NCI-H2029 treated with DMSO at 0.1 percent for 48 hours (cell line): Measurements from ENCODE around the gene COL13A1.

ENCODE experiments used
- DNase-seq: peaks from one replicate; lab custom pipeline; 2025; lab: John Stamatoyannopoulos, UW

The COL13A1 gene

DNA sequence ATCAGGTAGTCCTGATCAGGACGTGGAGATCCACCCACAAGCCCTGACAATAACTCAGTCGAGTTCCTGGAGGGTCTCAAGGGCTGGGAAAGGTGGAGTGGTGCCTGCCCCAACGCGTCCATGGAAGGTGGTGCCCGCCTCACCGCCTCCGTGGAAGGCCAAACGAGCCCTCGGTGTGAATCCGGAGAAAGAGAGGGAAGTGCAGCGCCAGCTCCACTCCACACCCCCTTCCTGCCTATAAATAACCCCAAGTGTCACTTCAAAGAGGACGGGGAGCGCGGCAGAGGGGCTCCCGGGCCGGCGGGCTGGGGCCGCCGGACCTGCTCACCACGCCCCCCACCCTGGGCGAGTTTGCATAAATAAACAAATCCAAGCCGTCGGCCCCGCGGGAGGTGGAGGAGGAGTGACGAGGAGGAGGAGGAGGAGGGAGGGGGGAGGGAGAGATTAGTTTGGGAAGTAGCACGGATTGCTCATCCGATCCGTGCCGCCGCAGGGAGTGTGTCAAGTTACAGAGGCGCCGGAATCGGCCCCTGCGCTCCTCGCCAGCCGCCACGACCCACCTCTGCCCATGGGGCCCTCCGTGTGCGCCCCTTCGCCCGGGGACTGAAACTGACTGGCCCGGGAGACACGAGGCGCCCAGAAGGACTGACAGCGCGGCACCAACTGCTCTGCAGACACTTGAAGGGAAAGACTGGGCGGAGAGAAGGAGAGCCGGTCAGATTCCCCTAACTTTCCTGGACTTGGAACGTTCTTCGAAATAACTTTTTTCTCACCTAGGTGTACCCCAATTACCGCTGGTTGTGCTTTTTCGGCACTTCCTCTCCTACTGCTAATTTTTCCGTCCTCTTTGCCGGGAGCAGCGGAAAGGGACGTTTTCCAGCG lies at the start of gene COL13A1:
Gene COL13A1 (plus strand): TSS at position 473 of the 882 bp plus-strand sequence. CDS start 518 bp downstream, outside the sequence.
- no peak for DNase-seq

DNA sequence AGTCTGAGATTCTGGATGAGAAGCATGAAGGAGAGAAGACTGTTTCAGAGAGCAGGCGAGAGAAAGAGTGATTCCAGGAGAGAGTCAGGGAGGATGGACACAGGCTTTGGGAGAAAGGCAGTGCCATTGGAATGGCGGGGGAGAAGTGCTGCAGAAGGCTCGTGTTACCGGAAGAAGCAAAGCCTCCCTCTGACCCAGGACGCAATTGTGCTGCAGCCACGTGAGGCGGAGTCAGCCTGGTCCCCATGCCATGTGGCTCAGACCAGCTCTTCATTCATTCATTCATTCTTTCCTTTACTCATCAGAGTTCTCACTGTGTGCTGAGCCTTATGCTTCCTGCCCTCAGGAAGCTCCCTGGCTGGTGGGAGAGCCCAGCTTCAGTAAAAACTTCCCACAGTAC lies 49.2 kb upstream of the COL13A1 start:
- DNase-seq, result no peak

- no peak for DNase-seq
Observed at GRCh38 chr10:69756279-69756678, 45.4 kb upstream of the COL13A1 start.

GRCh38 chr10:69757206-69757552 lies 44.5 kb upstream of the COL13A1 start:
- DNase-seq, result no peak

- DNase-seq, result peak; percentile 19
Observed at GRCh38 chr10:69757553-69758309, 44.0 kb upstream of the COL13A1 start.

DNA sequence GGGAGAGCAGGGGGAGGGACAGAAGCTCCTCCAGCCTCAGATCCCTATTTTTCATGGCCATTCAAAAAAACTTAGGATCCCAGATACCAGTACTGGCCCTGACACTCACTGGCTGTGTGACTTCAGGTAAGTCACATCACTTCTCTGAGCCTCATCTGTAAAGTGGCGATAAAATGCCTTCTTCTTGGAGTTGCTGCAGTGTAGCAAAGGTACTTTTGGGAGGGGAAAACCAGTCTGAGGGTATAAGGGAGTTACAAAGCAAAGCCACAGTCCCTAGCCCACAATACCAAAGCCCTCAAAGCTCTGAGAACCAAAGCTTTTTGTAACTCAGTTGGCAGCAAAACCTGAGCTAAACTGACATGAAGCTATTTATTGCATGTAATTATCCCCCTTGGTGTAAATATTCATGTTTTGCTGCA lies 43.4 kb upstream of the COL13A1 start:
- no peak for DNase-seq

- no peak for DNase-seq
Observed at GRCh38 chr10:69759641-69760040, 42.1 kb upstream of the COL13A1 start.

DNA sequence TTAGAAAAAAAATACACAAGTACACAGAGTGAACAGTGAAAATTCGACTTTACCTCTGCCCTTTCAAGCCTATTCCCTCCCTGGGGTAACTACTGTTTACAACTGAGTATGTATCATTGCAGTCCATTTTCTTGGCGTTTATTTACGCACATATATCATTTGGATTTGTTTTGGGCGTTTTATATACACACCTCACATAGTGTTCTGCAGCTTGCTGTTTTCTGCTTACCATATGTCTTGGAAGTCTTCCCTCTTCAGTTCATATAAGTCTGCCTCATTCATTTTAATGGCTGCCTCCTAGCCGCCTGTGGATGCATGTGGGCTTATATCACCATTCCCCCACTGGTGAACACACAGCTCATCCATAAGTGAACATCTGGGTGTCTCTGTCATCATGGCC lies 41.6 kb upstream of the COL13A1 start:
- no peak for DNase-seq

GRCh38 chr10:69761320-69761719 lies 40.4 kb upstream of the COL13A1 start:
- DNase-seq, result no peak

DNA sequence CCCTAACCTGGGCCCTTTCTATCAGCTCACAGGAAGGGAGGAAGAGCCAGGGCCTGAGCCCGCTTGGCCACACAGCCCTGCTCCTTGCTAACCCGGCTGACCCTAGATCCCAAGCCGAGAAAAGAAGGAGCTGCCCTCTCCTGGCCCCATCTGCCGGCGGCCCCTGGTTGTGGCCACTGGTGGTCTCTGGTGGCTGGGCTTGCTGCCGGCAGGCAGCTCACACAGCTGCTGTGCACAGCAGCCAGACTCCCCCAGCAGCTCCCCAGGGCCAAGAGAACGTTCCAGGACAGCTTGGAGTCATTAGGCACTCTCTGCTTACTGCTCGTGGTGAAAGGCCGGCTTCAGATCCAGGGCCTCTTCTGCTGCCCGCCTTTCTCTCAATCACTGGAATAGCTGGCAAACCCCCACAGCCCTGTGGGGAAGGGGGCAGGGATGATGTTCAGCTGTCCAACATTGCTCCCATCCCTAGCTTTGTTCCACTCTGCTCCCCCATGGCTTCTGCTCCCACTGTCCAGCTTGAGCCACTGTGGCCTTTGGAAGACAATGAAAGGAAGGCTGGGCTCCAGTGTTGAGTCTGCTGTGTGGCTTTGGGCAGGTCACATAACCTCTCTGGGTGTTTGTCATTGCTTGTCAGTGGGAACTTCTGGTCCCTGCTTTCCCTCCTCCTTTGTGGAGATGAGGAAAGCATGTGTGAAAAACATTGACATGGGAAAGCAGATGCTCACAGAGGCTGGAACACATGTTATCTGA lies 35.4 kb upstream of the COL13A1 start:
- no peak for DNase-seq

DNA sequence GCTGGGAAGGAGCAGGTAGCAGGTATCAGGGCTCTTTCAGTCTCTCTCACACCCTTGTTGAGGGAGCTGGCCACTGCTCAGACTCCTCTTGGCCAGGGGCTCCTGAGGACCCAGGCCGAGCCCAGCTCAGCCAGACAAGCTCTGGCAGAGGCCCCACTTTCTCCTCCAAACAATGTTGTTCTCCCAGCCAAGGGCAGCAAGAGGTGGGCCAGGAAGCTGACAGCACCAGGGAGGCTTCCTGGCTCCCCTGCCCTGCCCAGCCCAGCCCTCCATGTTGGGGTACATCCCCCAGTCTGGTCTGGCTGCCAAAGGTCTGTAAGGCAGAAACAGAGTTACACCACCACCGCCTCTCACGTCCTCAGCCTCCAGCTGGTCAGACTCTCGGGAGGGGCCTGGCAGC lies 33.9 kb upstream of the COL13A1 start:
- DNase-seq, result no peak

- DNase-seq, result no peak
Observed at GRCh38 chr10:69768386-69768785, 33.3 kb upstream of the COL13A1 start.

GRCh38 chr10:69769395-69769992 lies 32.2 kb upstream of the COL13A1 start:
- no peak for DNase-seq

- no peak for DNase-seq
Observed at GRCh38 chr10:69772933-69773704, 28.6 kb upstream of the COL13A1 start.

DNA sequence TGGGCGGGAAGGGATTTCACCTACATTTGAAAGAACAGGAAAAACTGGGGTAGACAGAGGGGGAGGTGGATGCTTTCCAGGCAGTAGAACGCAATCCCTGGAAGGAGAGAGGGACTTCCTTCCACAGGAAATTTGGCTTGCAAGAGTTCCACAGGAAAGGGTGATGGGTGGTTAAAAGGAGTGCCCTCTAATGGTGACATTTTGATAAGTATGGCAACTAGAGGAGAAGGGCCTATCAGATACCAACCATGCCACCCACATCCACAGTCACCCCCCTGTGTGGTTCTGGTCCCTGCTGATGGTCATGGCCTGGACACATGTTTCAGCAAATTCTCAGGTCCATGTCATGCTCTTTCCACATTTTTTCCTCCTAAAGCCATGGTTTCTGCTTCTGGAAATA lies 27.1 kb upstream of the COL13A1 start:
- DNase-seq, result no peak

- peak; percentile 44 for DNase-seq
Observed at GRCh38 chr10:69780077-69780476, 21.6 kb upstream of the COL13A1 start.

DNA sequence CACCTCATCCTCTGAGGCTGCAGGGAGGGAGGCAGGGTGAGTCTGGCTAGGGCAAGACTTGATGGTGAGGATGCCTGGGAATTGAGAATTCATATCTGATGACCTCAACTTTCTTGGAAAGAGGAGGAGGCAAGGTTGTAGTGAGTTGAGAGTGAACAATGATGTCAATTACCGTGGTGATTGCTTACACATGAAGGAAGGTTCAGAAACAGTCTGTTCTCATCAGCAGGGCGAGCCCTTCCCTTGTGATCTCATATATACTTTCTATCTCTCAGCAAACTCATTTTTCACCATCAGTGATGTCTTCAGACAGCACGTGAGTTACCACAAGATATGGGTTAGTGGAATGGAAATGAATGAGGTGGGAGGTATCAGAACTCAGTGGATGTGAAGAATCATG lies 20.1 kb upstream of the COL13A1 start:
- DNase-seq, result no peak

- no peak for DNase-seq
Observed at GRCh38 chr10:69783515-69783914, 18.2 kb upstream of the COL13A1 start.

GRCh38 chr10:69786791-69787190 lies 14.9 kb upstream of the COL13A1 start:
- DNase-seq, result no peak

DNA sequence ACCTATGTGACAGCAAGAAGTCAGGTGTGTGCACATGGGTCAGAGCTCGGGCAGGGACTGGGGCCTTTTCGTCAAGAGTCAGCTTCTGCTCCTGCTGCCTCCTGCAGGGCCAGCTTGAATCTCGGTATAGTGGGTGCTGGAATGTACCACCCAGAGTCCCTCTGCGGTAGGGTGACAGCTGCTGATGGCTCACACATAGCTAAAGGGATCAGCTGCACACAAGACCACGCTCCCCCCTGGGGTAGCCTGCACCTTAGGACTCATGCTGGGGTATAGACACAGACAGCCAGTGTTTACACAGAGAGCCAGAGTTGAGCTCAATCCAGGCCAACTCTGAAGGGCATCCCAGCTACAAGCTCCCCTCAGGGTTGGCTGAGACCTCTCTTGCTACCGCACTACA lies 14.0 kb upstream of the COL13A1 start:
- DNase-seq, result no peak

- no peak for DNase-seq
Observed at GRCh38 chr10:69789164-69789576, 12.5 kb upstream of the COL13A1 start.
